ENCODE measurements around the gene GULP1. TPM values are rescaled to one million over a fixed set of nuclear protein-coding genes. Genes with fewer than 3 reads are reported as not detected.
"Not testable (repeated sequence)": the region's sequence is repeated elsewhere in the genome, so short reads cannot be mapped to it uniquely, and the experiment has no call there.

The GULP1 gene
- total and polyA plus RNA-seq, 7 donors, result 3.5 to 56.1 (median 50.9) TPM

DNA sequence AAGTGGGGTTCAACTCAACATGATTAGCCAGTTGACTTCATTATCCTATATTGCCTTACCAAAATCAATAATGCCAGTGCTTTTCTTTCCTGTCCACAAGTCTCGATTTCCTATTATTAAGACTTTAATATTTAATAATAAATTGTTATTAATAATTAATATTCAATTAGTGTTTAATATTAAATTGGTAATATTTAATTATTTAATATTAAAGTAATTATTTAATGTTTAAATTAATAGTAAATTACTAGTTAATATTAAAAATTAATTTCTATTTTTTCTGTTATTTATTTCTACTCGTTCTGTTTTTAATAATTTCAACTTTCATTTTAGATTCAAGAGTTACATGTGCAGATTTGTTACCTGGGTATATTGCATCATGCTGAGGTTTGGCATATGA is 243.2 kb downstream of the GULP1 start:
- no peak overlapping the region for H3K4me3 ChIP-seq
- 83 to 90% methylated on average over 2 of the region's 2 CpGs for WGBS, 2 donors
- H3K36me3 ChIP-seq, result no peaks in the 10 kb centered on the region
- TF ChIP-seq POLR2A (IDR thresholded peaks at IDR 0.05), result no peak
- no peak for TF ChIP-seq POLR2AphosphoS5 (IDR thresholded peaks at IDR 0.05)
- TF ChIP-seq EP300 (IDR thresholded peaks at IDR 0.05), result no peak
- no peak for TF ChIP-seq CTCF (IDR thresholded peaks at IDR 0.05)
- no peak overlapping the region for H3K27ac ChIP-seq
- H3K4me1 ChIP-seq, result no peaks in the 10 kb centered on the region
- no peaks in the 10 kb centered on the region for H3K27me3 ChIP-seq
- intact Hi-C loops (cut with DNase I), result loop anchor here (5.0 to 10.0 kb wide), 2 partner anchors 130 to 252 kb away; no protein-coding TSS in a partner anchor
- no peaks in the 10 kb centered on the region for H3K9me3 ChIP-seq
- DNase-seq, result no peak

GRCh38 chr2:188551671-188552070 is 260.0 kb downstream of the GULP1 start:
- no peak for TF ChIP-seq EP300 (IDR thresholded peaks at IDR 0.05)
- TF ChIP-seq CTCF (IDR thresholded peaks at IDR 0.05), result no peak
- TF ChIP-seq POLR2AphosphoS5 (IDR thresholded peaks at IDR 0.05), result no peak
- TF ChIP-seq POLR2A (IDR thresholded peaks at IDR 0.05), result no peak
- intact Hi-C loops (cut with DNase I), result no loop called here
- no peak overlapping the region for H3K27ac ChIP-seq
- 83 to 86% methylated on average over 3 of the region's 3 CpGs for WGBS, 2 donors
- no peaks in the 10 kb centered on the region for H3K9me3 ChIP-seq
- no peak overlapping the region for H3K4me3 ChIP-seq
- DNase-seq, result no peak
- H3K27me3 ChIP-seq, result no peaks in the 10 kb centered on the region
- no peaks in the 10 kb centered on the region for H3K36me3 ChIP-seq
- no peaks in the 10 kb centered on the region for H3K4me1 ChIP-seq

GRCh38 chr2:188557081-188557480 is 265.4 kb downstream of the GULP1 start:
- no peak for DNase-seq
- H3K4me3 ChIP-seq, result no peak overlapping the region
- WGBS, 2 donors, result 92 to 94% methylated on average over 1 of the region's 1 CpG
- intact Hi-C loops (cut with DNase I), result no loop called here
- no peaks in the 10 kb centered on the region for H3K36me3 ChIP-seq
- no peaks in the 10 kb centered on the region for H3K27me3 ChIP-seq
- TF ChIP-seq POLR2A (IDR thresholded peaks at IDR 0.05) (no peak), CTCF (IDR thresholded peaks at IDR 0.05) (no peak), EP300 (IDR thresholded peaks at IDR 0.05) (no peak), POLR2AphosphoS5 (IDR thresholded peaks at IDR 0.05) (no peak)
- no peak overlapping the region for H3K27ac ChIP-seq
- no peaks in the 10 kb centered on the region for H3K4me1 ChIP-seq
- no peaks in the 10 kb centered on the region for H3K9me3 ChIP-seq

- H3K4me3 ChIP-seq; H3K27me3 ChIP-seq; H3K9me3 ChIP-seq; H3K4me1 ChIP-seq; H3K27ac ChIP-seq; H3K36me3 ChIP-seq; intact Hi-C loops (cut with DNase I); DNase-seq: not testable (repeated sequence)
- 97 to 100% methylated on average over 2 of the region's 2 CpGs for WGBS, 2 donors
These were observed 267.8 kb downstream of the GULP1 start for GRCh38 chr2:188559455-188559854.

- intact Hi-C loops (cut with DNase I), result no loop called here
- H3K27ac ChIP-seq, result no peak overlapping the region
- no peaks in the 10 kb centered on the region for H3K27me3 ChIP-seq
- DNase-seq, result peak; percentile 34
- WGBS, 2 donors, result 90 to 94% methylated on average over 4 of the region's 4 CpGs
- no peak overlapping the region for H3K4me3 ChIP-seq
- H3K9me3 ChIP-seq, result no peaks in the 10 kb centered on the region
- no peaks in the 10 kb centered on the region for H3K36me3 ChIP-seq
- H3K4me1 ChIP-seq, result no peaks in the 10 kb centered on the region
- TF ChIP-seq POLR2A (IDR thresholded peaks at IDR 0.05), result no peak
These were observed 269.9 kb downstream of the GULP1 start for GRCh38 chr2:188561473-188561979.
